ENCODE measurements around the gene HNF4A. TPM values are rescaled to one million over a fixed set of nuclear protein-coding genes. Genes with fewer than 3 reads are reported as not detected.

Gene HNF4A
- total and polyA plus RNA-seq, 2 of the 13 experiments (the other 11 are each of a cell fraction or from before 2014, with no cell fraction given), result 80.9 to 169 TPM

DNA sequence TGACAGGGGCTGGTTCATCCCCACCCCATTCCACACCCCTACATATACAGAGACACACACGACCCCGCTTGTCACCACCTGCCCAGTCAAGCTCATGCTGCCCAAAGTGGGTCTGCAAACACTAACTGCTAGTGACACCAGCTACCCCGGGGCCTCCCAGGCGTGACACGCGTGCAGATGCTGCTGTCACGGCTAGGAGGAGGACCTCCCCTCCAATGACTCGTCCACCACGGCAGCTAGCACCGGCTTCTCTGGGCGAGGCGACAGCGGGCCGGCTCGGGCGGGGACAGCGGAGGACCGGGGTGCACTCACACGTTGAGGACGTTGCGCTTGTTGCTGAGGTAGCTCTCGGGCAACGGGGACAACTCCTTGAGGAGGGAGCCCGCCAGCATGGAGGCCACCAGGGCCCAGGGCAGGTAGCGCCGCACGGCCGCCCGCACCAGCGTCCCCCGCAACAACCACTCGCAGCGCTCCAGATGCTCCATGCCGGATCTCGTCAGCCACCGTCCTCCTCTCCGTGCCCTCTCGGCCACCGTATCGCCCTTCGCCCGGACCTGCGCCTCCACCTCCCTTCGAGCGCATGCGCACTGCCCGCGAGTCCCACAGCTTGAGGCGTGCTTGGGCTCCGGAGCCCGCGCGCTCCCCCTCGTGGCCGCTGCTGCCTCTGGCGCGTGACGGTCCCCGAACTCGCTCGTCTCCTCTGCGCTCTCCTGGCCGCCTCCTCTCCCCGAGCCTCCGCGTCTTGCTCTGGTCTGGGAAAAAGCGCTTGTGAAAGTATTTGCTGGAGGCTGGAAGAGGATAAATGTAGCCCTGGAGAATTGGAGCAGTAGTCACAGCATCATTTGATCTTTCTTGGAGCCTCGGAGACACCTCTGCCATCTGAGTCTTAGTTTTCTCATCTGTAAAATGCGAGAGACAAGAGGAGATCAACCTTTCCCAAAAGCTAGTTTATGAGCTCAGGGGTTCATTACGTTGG lies 44.5 kb upstream of the HNF4A start, which contains the start of gene FITM2 (continued):
- TF ChIP-seq GFI1 (CRISPR knock-in tag; IDR thresholded peaks at IDR 0.05; ENCODE audit: borderline replicate concordance) (peak; percentile 70; the same call in 1 of the 2 replicates), ETV5 (CRISPR knock-in tag; IDR thresholded peaks at IDR 0.05; ENCODE audit: borderline replicate concordance) (peak; percentile 85), GABPA (IDR thresholded peaks at IDR 0.05; ENCODE audit: low read depth, low read length) (no peak), GABPA (CRISPR knock-in tag; IDR thresholded peaks at IDR 0.05; ENCODE audit: low read depth) (peak; percentile 55), PCBP2 (optimal IDR thresholded peaks at IDR 0.05; ENCODE audit: low read depth, low read length, poor library complexity, severe bottlenecking) (no peak), RBM39 (IDR thresholded peaks at IDR 0.05; ENCODE audit: low read depth, low read length, poor library complexity, severe bottlenecking) (peak; percentile 42), ATF1 (CRISPR knock-in tag; IDR thresholded peaks at IDR 0.05) (no peak), IKZF1 (IDR thresholded peaks at IDR 0.05) (no peak), TEAD3 (CRISPR knock-in tag; optimal IDR thresholded peaks at IDR 0.05; ENCODE audit: borderline replicate concordance) (peak; percentile 93), SMAD1 (CRISPR knock-in tag; IDR thresholded peaks at IDR 0.05; ENCODE audit: borderline replicate concordance, low read depth) (peak; percentile 79), ZNF772 (CRISPR knock-in tag; IDR thresholded peaks at IDR 0.05) (peak; percentile 99), ZNF547 (CRISPR knock-in tag; IDR thresholded peaks at IDR 0.05) (peak; percentile 99), ZNF607 (CRISPR knock-in tag; IDR thresholded peaks at IDR 0.05; ENCODE audit: borderline replicate concordance) (peak; percentile 96), SPEN (CRISPR knock-in tag; IDR thresholded peaks at IDR 0.05; ENCODE audit: low read depth) (peak; percentile 100)
- TF ChIP-seq, protein P1, sequence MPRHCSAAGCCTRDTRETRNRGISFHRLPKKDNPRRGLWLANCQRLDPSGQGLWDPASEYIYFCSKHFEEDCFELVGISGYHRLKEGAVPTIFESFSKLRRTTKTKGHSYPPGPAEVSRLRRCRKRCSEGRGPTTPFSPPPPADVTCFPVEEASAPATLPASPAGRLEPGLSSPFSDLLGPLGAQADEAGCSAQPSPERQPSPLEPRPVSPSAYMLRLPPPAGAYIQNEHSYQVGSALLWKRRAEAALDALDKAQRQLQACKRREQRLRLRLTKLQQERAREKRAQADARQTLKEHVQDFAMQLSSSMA (CRISPR knock-in tag; IDR thresholded peaks at IDR 0.05), result peak; percentile 92
- TF ChIP-seq, protein P2, sequence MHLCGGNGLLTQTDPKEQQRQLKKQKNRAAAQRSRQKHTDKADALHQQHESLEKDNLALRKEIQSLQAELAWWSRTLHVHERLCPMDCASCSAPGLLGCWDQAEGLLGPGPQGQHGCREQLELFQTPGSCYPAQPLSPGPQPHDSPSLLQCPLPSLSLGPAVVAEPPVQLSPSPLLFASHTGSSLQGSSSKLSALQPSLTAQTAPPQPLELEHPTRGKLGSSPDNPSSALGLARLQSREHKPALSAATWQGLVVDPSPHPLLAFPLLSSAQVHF (CRISPR knock-in tag; IDR thresholded peaks at IDR 0.05), result no peak
- TF ChIP-seq, protein P3, sequence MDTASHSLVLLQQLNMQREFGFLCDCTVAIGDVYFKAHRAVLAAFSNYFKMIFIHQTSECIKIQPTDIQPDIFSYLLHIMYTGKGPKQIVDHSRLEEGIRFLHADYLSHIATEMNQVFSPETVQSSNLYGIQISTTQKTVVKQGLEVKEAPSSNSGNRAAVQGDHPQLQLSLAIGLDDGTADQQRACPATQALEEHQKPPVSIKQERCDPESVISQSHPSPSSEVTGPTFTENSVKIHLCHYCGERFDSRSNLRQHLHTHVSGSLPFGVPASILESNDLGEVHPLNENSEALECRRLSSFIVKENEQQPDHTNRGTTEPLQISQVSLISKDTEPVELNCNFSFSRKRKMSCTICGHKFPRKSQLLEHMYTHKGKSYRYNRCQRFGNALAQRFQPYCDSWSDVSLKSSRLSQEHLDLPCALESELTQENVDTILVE (CRISPR knock-in tag; IDR thresholded peaks at IDR 0.05), result peak; percentile 93; the same call in 1 of the 2 replicates
- TF ChIP-seq, protein P4, sequence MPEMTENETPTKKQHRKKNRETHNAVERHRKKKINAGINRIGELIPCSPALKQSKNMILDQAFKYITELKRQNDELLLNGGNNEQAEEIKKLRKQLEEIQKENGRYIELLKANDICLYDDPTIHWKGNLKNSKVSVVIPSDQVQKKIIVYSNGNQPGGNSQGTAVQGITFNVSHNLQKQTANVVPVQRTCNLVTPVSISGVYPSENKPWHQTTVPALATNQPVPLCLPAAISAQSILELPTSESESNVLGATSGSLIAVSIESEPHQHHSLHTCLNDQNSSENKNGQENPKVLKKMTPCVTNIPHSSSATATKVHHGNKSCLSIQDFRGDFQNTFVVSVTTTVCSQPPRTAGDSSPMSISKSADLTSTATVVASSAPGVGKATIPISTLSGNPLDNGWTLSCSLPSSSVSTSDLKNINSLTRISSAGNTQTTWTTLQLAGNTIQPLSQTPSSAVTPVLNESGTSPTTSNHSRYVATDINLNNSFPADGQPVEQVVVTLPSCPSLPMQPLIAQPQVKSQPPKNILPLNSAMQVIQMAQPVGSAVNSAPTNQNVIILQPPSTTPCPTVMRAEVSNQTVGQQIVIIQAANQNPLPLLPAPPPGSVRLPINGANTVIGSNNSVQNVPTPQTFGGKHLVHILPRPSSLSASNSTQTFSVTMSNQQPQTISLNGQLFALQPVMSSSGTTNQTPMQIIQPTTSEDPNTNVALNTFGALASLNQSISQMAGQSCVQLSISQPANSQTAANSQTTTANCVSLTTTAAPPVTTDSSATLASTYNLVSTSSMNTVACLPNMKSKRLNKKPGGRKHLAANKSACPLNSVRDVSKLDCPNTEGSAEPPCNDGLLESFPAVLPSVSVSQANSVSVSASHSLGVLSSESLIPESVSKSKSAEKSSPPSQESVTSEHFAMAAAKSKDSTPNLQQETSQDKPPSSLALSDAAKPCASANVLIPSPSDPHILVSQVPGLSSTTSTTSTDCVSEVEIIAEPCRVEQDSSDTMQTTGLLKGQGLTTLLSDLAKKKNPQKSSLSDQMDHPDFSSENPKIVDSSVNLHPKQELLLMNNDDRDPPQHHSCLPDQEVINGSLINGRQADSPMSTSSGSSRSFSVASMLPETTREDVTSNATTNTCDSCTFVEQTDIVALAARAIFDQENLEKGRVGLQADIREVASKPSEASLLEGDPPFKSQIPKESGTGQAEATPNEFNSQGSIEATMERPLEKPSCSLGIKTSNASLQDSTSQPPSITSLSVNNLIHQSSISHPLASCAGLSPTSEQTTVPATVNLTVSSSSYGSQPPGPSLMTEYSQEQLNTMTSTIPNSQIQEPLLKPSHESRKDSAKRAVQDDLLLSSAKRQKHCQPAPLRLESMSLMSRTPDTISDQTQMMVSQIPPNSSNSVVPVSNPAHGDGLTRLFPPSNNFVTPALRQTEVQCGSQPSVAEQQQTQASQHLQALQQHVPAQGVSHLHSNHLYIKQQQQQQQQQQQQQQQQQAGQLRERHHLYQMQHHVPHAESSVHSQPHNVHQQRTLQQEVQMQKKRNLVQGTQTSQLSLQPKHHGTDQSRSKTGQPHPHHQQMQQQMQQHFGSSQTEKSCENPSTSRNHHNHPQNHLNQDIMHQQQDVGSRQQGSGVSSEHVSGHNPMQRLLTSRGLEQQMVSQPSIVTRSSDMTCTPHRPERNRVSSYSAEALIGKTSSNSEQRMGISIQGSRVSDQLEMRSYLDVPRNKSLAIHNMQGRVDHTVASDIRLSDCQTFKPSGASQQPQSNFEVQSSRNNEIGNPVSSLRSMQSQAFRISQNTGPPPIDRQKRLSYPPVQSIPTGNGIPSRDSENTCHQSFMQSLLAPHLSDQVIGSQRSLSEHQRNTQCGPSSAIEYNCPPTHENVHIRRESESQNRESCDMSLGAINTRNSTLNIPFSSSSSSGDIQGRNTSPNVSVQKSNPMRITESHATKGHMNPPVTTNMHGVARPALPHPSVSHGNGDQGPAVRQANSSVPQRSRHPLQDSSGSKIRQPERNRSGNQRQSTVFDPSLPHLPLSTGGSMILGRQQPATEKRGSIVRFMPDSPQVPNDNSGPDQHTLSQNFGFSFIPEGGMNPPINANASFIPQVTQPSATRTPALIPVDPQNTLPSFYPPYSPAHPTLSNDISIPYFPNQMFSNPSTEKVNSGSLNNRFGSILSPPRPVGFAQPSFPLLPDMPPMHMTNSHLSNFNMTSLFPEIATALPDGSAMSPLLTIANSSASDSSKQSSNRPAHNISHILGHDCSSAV (CRISPR knock-in tag; IDR thresholded peaks at IDR 0.05; ENCODE audit: borderline replicate concordance), result peak; percentile 83; the same call in 1 of the 2 replicates
